UCSD-AML1 (cell line): Measurements from ENCODE around the gene PRICKLE2.

ENCODE experiments used
- DNase-seq: peaks from one replicate; lab custom pipeline; 2025; ENCODE audit not compliant: unreplicated experiment; lab: John Stamatoyannopoulos, UW

Gene PRICKLE2

GRCh38 chr3:64163019-64163754 is 62.1 kb downstream of the PRICKLE2 start:
- DNase-seq, result no peak

- no peak for DNase-seq
These were observed 63.7 kb downstream of the PRICKLE2 start for GRCh38 chr3:64161481-64161952.

- no peak for DNase-seq
These were observed 65.1 kb downstream of the PRICKLE2 start for GRCh38 chr3:64160000-64160695.

- DNase-seq, result no peak
These were observed 66.9 kb downstream of the PRICKLE2 start for GRCh38 chr3:64158334-64158733.

GRCh38 chr3:64157150-64158035 is 67.9 kb downstream of the PRICKLE2 start:
- DNase-seq, result no peak

GRCh38 chr3:64155328-64155727 is 69.9 kb downstream of the PRICKLE2 start:
- no peak for DNase-seq

- no peak for DNase-seq
These were observed 72.4 kb downstream of the PRICKLE2 start for GRCh38 chr3:64152676-64153466.

- no peak for DNase-seq
These were observed 73.2 kb downstream of the PRICKLE2 start for GRCh38 chr3:64152086-64152485.

- DNase-seq, result no peak
These were observed 73.9 kb downstream of the PRICKLE2 start for GRCh38 chr3:64151342-64151871.

GRCh38 chr3:64150623-64151207 is 74.6 kb downstream of the PRICKLE2 start:
- no peak for DNase-seq

GRCh38 chr3:64149886-64150285 is 75.4 kb downstream of the PRICKLE2 start:
- no peak for DNase-seq

GRCh38 chr3:64148955-64149653 is 76.2 kb downstream of the PRICKLE2 start:
- no peak for DNase-seq

GRCh38 chr3:64147211-64147610 is 78.1 kb downstream of the PRICKLE2 start:
- no peak for DNase-seq

- no peak for DNase-seq
These were observed 79.8 kb downstream of the PRICKLE2 start for GRCh38 chr3:64145438-64145837.

GRCh38 chr3:64144241-64144900 is 80.9 kb downstream of the PRICKLE2 start:
- no peak for DNase-seq

- no peak for DNase-seq
These were observed 81.7 kb downstream of the PRICKLE2 start for GRCh38 chr3:64143409-64144130.

GRCh38 chr3:64141476-64141875 is 83.8 kb downstream of the PRICKLE2 start:
- DNase-seq, result no peak

GRCh38 chr3:64140651-64141050 is 84.6 kb downstream of the PRICKLE2 start:
- no peak for DNase-seq
